Psoas muscle (tissue), 8 donors: ENCODE data around the gene RAB11FIP4. TPM values are rescaled to one million over a fixed set of nuclear protein-coding genes. Genes with fewer than 3 reads are reported as not detected.

ENCODE experiments used
- ATAC-seq, 4 donors: fragments of 200-7000 bp; cut with Tn5 transposase; one replicate each; pipeline ENCODE4 v1.9.1; 2020; ENCODE audit warnings: moderate library complexity in 3 of 4, mild to moderate bottlenecking in 2 of 4
- DNase-seq, 2 donors: peaks; one replicate each; pipeline ENCODE4 v3.0.0-alpha.2; 2020
- H3K27ac ChIP-seq: fragments of 200-600 bp; one replicate; pipeline ENCODE4 v1.8.0; 2022
- H3K27me3 ChIP-seq, 3 donors: fragments of 200-600 bp in 1 of 3; one replicate each; pipeline versions ENCODE4 v1.6.1 to v1.8.0; 2013 to 2022; ENCODE audit warnings: low read length in 2 of 3, mild to moderate bottlenecking in 2 of 3, moderate library complexity in 1 of 3; ENCODE audit not compliant: insufficient read depth in 3 of 3
- H3K36me3 ChIP-seq, 2 donors: fragments of 200-600 bp in 1 of 2; one replicate each; pipeline versions ENCODE4 v1.6.1 to v1.8.0; 2013 to 2022; ENCODE audit warnings: low read depth in 1 of 2, mild to moderate bottlenecking in 1 of 2, moderate library complexity in 1 of 2; ENCODE audit not compliant: insufficient read depth in 1 of 2
- H3K4me1 ChIP-seq: fragments of 200-600 bp; one replicate; pipeline ENCODE4 v1.8.0; 2022
- H3K4me3 ChIP-seq: fragments of 200-600 bp; one replicate; pipeline ENCODE4 v1.8.0; 2022; ENCODE audit warnings: mild to moderate bottlenecking
- H3K9me3 ChIP-seq: fragments of 200-600 bp; one replicate; pipeline ENCODE4 v1.8.0; 2022
- WGBS, 3 donors: extraction: QIAGEN DNeasy Blood & Tissue Kit; methylation state at CpG; one replicate each; pipeline versions ENCODE4 v1.1.6 to v1.1.7; 2013; 5-methylcytosine and 5-hydroxymethylcytosine counted together
- intact Hi-C, 2 donors: fragments of 100-400 bp; cut with DNase I; formaldehyde crosslinking; loops; one replicate each; pipeline versions ENCODE4 v1.11.0 to v1.14.2; 2022
- polyA plus RNA-seq, 3 donors: library from polyadenylated mRNA; stranded (reverse); fragments of 200-250 nt; gene quantifications; one replicate each; pipeline ENCODE4 v1.2.3, GENCODE V29; 2013
- total RNA-seq, 4 donors: library from RNA; stranded (reverse); fragmentation: NEBNext Ultra II Directional in 2 of 4; extraction: Animal tissue kit (Norgen Biotek cat#: 25700) in 2 of 4; gene quantifications; one replicate each; pipeline versions ENCODE4 v1.2.1 to v1.2.4, GENCODE V29; 2021 to 2023
- TF ChIP-seq, protein P1 (sequence below): fragments of 200-600 bp; IDR thresholded peaks from one replicate; pipeline ENCODE4 v1.8.0; 2022; ENCODE audit warnings: antibody characterized with exemption
- donor health status: healthy with polysubstance abuse.
- donor health status: DM: no; HTN: no; CAD: no; lungs with moderate emphysema.
- donor health status: Bipolar disorder and iron deficiency.
- donor health status: healthy.
- donor health status: DM: yes; HTN: yes; CAD: no.
- donor health status: DM: no; HTN: no; CAD: no.
- donor health status: DM: no; HTN: no; CAD: no.
- donor health status: DM: yes; HTN: yes; CAD: no.

Gene RAB11FIP4
- total and polyA plus RNA-seq, 7 donors, result 0.04 to 1.8 (median 0.41) TPM

GRCh38 chr17:31461227-31461810 is 69.8 kb downstream of the RAB11FIP4 start:
- no peaks in the 10 kb centered on the region for H3K4me1 ChIP-seq
- 81 to 89% (median 86%) methylated on average over 8 of the region's 8 CpGs for WGBS, 3 donors
- H3K4me3 ChIP-seq, result no peak overlapping the region
- TF ChIP-seq, protein P1, sequence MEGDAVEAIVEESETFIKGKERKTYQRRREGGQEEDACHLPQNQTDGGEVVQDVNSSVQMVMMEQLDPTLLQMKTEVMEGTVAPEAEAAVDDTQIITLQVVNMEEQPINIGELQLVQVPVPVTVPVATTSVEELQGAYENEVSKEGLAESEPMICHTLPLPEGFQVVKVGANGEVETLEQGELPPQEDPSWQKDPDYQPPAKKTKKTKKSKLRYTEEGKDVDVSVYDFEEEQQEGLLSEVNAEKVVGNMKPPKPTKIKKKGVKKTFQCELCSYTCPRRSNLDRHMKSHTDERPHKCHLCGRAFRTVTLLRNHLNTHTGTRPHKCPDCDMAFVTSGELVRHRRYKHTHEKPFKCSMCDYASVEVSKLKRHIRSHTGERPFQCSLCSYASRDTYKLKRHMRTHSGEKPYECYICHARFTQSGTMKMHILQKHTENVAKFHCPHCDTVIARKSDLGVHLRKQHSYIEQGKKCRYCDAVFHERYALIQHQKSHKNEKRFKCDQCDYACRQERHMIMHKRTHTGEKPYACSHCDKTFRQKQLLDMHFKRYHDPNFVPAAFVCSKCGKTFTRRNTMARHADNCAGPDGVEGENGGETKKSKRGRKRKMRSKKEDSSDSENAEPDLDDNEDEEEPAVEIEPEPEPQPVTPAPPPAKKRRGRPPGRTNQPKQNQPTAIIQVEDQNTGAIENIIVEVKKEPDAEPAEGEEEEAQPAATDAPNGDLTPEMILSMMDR, result no peak
- intact Hi-C loops, result no loop called here
- DNase-seq, result peak in 1 of 2 donors; percentile 15
- no peaks in the 10 kb centered on the region for H3K27me3 ChIP-seq
- H3K9me3 ChIP-seq, result no peaks in the 10 kb centered on the region
- no peaks in the 10 kb centered on the region for H3K36me3 ChIP-seq
- no peak overlapping the region for H3K27ac ChIP-seq
- ATAC-seq, result no peak

GRCh38 chr17:31462261-31462660 is 70.8 kb downstream of the RAB11FIP4 start:
- no peak for ATAC-seq
- DNase-seq, result peak in 1 of 2 donors; percentile 3
- no peak overlapping the region for H3K27ac ChIP-seq
- TF ChIP-seq, protein P1, result no peak
- no peaks in the 10 kb centered on the region for H3K27me3 ChIP-seq
- intact Hi-C loops, result no loop called here
- 37 to 49% (median 38%) methylated on average over 6 of the region's 6 CpGs for WGBS, 3 donors
- H3K4me1 ChIP-seq, result no peaks in the 10 kb centered on the region
- H3K4me3 ChIP-seq, result no peak overlapping the region
- H3K9me3 ChIP-seq, result no peaks in the 10 kb centered on the region
- no peaks in the 10 kb centered on the region for H3K36me3 ChIP-seq

- WGBS, 3 donors, result 75 to 82% (median 79%) methylated on average over 12 of the region's 12 CpGs
Observed at GRCh38 chr17:31466096-31466760, 74.8 kb downstream of the RAB11FIP4 start.

DNA sequence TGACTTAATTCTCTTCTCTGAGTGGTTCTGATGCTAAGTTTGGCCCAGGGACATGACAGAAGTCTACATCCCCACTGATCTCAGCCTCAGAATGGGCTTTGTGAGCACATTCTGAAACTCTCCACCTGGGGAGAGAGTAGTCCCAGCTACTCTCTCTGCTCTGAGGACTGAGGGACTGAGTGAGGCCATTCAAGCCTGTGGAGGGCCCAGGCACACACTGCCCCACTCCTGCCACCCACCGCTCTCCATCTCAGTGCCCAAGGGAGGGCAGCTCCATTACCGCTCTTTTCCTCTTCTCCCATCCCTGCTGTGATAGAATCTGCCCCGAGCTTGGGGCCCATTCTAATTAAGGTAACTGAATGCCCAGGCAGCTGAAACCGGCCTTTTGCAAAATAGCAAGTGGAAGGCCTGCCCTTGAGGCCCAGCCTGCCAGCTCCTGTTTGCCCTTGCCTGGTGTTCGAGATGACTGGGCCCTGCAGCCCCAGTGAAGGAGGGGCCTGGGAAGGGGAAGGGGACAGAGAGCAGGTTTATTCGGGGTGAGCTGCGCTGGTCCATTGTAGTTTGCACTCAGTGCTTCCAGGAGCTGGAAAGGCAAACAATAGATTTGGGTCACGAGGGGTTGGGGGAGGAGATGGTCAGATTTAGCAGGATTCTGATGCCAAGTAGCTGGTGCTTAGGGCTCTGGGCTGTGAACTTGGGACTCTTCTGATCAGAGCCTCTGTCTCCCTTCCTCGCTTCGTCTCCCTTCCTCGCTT is 76.2 kb downstream of the RAB11FIP4 start:
- TF ChIP-seq, protein P1, result no peak
- ATAC-seq (no peak), DNase-seq (no peak)
- Histone ChIP-seq H3K36me3 (no peaks in the 10 kb centered on the region), H3K4me3 (no peak overlapping the region), H3K4me1 (no peaks in the 10 kb centered on the region), H3K9me3 (no peaks in the 10 kb centered on the region), H3K27me3 (no peaks in the 10 kb centered on the region), H3K27ac (no peak overlapping the region)
- intact Hi-C loops, result no loop called here
- WGBS, 3 donors, result 67 to 69% (median 68%) methylated on average over 11 of the region's 11 CpGs

More at GRCh38 chr17:31466096-31466760, 74.8 kb downstream of the RAB11FIP4 start:
- Histone ChIP-seq H3K36me3 (no peaks in the 10 kb centered on the region), H3K27ac (no peak overlapping the region), H3K27me3 (no peaks in the 10 kb centered on the region), H3K4me3 (no peak overlapping the region), H3K4me1 (no peaks in the 10 kb centered on the region), H3K9me3 (no peaks in the 10 kb centered on the region)
- TF ChIP-seq, protein P1, result no peak
- no peak for ATAC-seq
- intact Hi-C loops, result no loop called here
- DNase-seq, result peak in 1 of 2 donors; percentile 6
